Activated T-cell treated with anti-CD3 and anti-CD28 coated beads for 24 hours (primary cell): Measurements from ENCODE around the gene OR8A1.

ENCODE experiments used
- DNase-seq: peaks from one replicate; pipeline ENCODE4 v3.0.0-alpha.2; 2020; ENCODE audit warnings: low read depth

Gene OR8A1

GRCh38 chr11:124569697-124570096 is at the start of gene OR8A1:
TSS of gene OR8A1 (plus strand) at chr11:124569997. CDS start at chr11:124570120, 123 bp downstream.
- DNase-seq: no peak

- no peak for DNase-seq
Measured at GRCh38 chr11:124520550-124520854, 49.3 kb upstream of the OR8A1 start.

DNA sequence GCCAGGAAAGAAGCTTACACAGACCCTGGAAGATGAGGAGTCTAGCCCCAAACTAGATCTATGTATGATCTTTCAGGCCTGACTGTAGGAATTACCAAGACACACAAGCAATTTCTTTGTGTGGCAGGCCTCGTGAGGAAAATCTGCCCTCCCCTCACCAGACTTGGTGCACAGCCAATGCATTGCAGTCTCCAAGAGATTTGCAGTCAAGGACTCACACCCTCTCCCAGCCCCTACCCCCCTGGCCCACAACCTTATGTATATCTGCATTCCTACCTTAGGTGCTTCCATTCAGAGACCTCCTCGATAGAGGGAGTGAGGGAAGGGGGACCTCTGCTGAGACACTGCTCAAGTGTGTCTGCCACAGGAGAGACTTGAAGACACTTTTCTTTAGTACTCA is 36.2 kb upstream of the OR8A1 start:
- DNase-seq: no peak

DNA sequence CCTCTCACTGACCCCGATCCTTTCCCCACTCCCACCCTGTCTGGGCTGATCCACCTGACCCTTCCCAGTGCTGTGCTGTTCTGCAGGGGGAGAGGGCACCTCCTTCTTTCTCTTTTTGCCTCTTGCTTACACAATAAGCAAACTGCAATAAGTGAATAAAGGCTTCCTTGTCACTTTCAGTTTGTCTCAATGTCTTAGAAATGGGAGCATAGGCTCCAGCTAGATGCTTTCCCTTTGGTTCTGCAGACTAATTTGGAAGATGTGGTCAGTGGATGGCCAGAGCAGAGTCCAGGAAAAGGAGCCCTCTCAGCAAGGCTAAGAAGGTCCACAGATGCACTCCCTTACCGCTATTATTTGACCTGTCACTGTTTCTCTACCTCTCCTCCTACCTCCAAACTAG is 35.7 kb upstream of the OR8A1 start:
- no peak for DNase-seq

DNA sequence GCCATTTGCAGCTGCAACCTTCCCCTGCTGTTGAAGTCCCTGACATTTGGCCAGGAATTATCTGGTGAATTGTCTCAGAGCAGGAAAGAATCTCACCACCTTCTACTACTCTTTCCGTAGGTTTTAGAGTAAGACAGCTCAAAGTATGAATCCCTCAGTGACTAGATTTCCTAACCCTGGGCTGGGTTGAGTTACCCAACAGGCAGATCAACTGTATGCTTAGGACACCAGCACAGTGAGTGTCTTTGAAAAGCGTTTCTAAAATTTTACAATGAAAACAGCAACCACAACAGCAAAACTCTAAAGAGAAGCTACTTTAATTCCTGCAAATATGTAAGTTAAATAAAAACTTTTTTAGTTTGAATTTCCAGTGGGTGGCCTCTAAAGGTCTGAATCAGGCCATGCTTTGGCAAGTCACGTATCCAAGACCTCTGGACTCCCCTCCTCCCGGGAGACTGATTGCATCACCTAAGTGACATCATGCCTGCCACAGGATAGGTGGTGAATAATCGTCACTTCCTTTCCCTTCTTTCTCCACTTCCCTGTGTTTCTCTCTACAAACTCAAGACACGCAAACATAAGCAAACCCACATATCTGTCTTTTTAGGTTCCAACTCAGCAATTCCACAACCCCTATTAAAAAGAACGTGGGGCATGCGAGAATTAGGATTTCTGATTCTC is 34.1 kb upstream of the OR8A1 start:
- DNase-seq: no peak

DNA sequence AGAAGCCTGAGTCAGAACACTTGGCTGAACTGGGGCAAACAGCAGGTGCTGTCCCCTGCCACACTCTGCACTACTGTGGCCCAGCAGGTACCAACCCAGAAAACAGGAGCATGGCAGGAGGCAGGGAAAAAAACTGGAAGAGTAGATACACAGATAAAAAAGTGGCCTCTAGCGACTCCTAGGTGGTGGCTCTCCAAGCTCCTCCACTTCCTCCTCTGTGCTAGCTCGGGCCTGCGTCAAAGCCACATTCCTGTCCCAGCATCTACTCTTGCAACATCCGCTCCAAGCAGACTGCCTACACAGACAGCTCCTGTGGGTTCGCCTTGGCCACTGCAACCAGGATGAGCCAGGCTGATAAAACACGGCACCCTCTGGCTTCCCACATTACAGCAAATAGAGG is 33.3 kb upstream of the OR8A1 start:
- no peak for DNase-seq

- DNase-seq: no peak
Measured at GRCh38 chr11:124538019-124538418, 31.8 kb upstream of the OR8A1 start.

DNA sequence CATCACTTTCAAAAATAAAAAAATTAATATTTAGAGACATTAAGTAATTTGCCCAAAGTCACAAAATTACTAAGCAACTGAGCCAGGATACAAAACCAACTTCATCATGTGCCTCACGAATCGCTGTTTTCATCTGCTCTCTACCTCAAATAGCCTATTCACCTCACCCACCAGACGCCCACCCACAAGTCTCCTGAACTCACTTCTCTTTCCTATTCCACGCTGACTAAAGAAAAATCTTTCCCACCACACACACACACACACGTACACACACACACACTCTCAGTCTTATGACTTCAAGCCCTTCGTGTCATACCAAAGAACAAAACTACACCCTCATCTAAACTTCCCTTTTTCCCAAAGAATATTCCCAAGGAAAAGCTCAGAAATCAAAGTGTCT is 28.6 kb upstream of the OR8A1 start:
- DNase-seq: no peak

DNA sequence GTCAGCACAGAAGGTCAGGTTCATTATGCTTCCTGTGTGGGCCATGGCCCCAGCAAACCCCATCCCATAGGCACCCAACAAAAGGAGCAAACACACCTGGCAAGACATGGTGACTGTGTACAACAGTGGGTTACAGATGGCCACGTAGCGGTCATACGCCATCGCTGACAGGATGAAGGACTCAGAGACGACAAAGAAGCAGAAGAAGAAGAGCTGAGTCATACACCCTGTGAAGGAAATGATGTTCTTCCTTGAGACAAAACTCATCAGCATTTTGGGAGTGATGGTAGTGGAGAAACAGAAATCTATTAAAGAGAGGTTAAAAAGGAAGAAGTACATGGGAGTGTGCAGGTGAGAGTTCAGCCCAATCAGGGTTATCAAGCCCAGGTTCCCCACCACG is 26.7 kb upstream of the OR8A1 start:
- DNase-seq: no peak

DNA sequence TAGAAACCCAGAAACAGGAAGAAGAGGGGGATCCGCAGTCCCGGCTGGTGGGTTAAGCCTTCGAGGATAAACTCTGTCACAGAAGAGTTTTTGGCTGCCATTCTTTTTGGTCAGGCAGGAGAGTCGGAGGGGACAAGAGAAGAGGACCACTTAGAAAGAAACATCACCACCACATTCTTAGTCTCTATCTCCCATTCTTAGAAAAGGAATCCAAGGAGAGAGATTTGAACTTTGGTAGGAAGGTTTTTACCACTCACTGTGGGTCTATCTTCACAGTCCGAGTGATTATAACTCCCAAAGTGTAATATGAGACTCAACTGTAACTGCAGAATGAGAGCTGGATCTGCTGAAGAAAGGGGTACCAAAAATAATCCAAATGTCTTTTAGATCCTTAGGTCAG is 26.2 kb upstream of the OR8A1 start, which contains the start of gene OR8B12:
Gene OR8B12 (minus strand): TSS at position 101 of the 400 bp plus-strand sequence. CDS start 0 bp downstream, at position 101.
- no peak for DNase-seq

DNA sequence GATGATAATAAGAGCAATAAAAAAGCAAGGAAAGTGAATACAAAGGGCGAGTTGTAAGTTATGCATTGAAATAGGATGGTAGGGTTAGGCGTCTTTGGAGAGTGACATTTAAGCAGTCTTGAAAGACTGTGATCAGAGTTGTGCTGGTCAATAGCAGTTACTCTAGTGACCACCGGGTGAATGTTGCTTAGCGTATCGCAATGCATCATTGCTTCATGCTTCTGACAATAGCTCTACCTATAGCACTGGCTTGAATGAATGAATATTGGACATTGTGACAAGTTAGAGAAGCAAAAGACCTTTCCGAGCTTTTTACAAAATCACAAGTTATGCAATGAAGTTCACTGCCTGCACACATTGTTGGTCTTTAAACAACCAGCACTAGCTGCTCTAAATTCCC is 18.6 kb upstream of the OR8A1 start:
- DNase-seq: no peak

GRCh38 chr11:124551987-124552386 is 17.8 kb upstream of the OR8A1 start:
- no peak for DNase-seq

DNA sequence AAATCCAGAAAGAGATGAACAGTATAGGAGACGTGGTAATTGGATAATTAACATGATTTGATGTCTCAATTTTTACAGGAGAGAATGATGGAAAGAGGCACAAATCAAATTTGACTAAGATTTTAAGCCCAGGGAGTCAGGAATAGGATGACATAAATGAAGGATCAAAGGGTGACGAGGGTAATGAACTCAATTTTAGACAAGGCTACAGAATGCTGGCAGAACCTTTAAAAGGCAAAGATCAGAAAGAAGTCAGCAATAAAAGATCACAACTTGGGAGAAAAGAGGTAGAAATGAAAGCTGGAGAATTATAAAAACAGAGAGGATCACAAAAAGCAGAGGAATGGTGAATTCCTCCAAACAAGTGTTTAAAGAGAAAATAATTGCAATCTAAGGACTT is 13.0 kb upstream of the OR8A1 start:
- no peak for DNase-seq

DNA sequence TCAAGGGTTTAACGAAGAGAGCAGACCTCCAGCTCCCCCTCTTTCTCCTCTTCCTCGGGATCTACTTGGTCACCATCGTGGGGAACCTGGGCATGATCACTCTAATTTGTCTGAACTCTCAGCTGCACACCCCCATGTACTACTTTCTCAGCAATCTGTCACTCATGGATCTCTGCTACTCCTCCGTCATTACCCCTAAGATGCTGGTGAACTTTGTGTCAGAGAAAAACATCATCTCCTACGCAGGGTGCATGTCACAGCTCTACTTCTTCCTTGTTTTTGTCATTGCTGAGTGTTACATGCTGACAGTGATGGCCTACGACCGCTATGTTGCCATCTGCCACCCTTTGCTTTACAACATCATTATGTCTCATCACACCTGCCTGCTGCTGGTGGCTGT is 363 bp downstream of the OR8A1 start:
- DNase-seq: no peak

- no peak for DNase-seq
Measured at GRCh38 chr11:124577716-124578427, 8.1 kb downstream of the OR8A1 start.

DNA sequence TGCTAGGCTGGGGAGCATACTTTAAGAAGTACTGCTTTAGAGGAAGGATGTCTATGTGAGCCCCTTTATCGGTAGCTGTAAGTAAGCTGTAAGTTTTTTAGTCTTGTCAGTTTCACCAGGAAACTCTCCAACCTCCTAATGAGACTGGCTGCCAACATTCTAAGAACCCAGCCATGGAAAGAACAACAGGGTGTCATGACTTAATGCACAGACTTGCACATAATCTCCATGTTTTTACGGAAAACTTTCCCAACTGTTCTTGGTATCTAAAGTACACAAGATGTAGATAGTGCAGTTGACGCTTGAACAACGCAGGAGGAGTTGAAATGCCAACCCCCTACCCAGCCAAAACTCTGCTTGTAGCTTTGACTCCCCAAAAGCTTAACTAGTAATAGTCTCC is 9.0 kb downstream of the OR8A1 start:
- DNase-seq: no peak

GRCh38 chr11:124581817-124582216 is 12.0 kb downstream of the OR8A1 start:
- no peak for DNase-seq

DNA sequence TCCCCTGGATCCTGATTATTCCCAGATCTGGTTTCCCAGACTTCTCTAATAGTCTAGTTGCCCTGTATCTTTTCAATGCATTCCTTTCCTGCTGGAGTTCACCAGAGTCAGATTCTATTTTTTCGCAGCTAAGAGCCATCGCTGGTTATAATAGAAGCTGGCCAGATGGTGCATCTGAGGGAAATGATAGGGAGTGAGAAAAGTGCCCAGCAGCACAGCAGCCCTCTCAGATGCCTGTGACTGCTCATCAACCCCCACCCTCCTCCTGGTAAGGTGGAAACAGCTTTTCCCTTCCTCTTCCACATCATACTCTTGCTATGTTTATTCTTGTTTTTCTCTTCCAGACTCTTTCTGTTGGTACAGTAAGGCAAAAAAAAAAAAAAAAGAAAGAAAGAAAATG is 12.8 kb downstream of the OR8A1 start:
- no peak for DNase-seq

GRCh38 chr11:124583781-124584180 is 14.0 kb downstream of the OR8A1 start:
- no peak for DNase-seq

GRCh38 chr11:124584681-124585372 is 15.0 kb downstream of the OR8A1 start:
- no peak for DNase-seq

GRCh38 chr11:124586238-124586860 is 16.6 kb downstream of the OR8A1 start:
- DNase-seq: peak; percentile 31

DNA sequence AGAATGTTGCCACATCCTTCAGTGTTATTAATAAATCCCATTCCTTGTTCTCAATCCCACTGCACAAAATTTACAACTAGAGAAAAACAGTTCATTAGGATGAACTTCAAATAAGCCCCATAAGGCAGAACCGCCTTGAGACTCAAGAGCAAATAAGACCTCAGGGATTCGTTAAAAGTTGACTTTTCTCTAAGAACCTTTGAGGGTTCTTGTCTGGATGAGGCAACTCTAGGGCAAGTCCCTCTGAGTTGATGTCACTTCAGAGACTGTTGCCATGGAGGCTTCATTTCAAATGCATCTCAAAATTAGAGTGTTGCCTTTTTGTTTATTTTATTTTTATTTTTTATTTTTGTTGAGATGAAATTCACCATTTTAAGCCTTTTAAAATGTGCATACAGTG is 21.6 kb downstream of the OR8A1 start:
- no peak for DNase-seq

GRCh38 chr11:124592627-124593026 is 22.8 kb downstream of the OR8A1 start:
- DNase-seq: no peak
